Measurements from ENCODE around the gene TMEM186. TPM values are rescaled to one million over a fixed set of nuclear protein-coding genes. Genes with fewer than 3 reads are reported as not detected.
"Not testable (repeated sequence)": the region's sequence is repeated elsewhere in the genome, so short reads cannot be mapped to it uniquely, and the experiment has no call there.

TMEM186 gene
- total RNA-seq, 1 experiment from 2014 or later: 10.3 TPM

GRCh38 chr16:8776129-8776584 lies 21.3 kb downstream of the TMEM186 start:
- DNase-seq (ENCODE audit: low read depth): no peak

- DNase-seq (ENCODE audit: low read depth): no peak
These were observed 22.1 kb downstream of the TMEM186 start for GRCh38 chr16:8775359-8775758.

GRCh38 chr16:8774208-8774607 lies 23.2 kb downstream of the TMEM186 start:
- no peak for DNase-seq (ENCODE audit: low read depth)

- no peak for DNase-seq (ENCODE audit: low read depth)
These were observed 23.9 kb downstream of the TMEM186 start for GRCh38 chr16:8773537-8773936.

GRCh38 chr16:8768692-8769091 lies 28.7 kb downstream of the TMEM186 start:
- DNase-seq (ENCODE audit: low read depth): no peak

- no peak for DNase-seq (ENCODE audit: low read depth)
These were observed 29.2 kb downstream of the TMEM186 start for GRCh38 chr16:8768283-8768682.

- DNase-seq (ENCODE audit: low read depth): no peak
These were observed 30.3 kb downstream of the TMEM186 start for GRCh38 chr16:8767176-8767575.

- DNase-seq (ENCODE audit: low read depth): no peak
These were observed 32.8 kb downstream of the TMEM186 start for GRCh38 chr16:8764525-8765250.

- DNase-seq (ENCODE audit: low read depth): no peak
These were observed 33.5 kb downstream of the TMEM186 start for GRCh38 chr16:8763899-8764298.

- DNase-seq (ENCODE audit: low read depth): no peak
These were observed 34.4 kb downstream of the TMEM186 start for GRCh38 chr16:8763083-8763482.

GRCh38 chr16:8762254-8762653 lies 35.2 kb downstream of the TMEM186 start:
- no peak for DNase-seq (ENCODE audit: low read depth)

- no peak for DNase-seq (ENCODE audit: low read depth)
These were observed 36.4 kb downstream of the TMEM186 start for GRCh38 chr16:8761078-8761477.

- no peak for DNase-seq (ENCODE audit: low read depth)
These were observed 37.4 kb downstream of the TMEM186 start for GRCh38 chr16:8760021-8760420.

- DNase-seq (ENCODE audit: low read depth): no peak
These were observed 39.4 kb downstream of the TMEM186 start for GRCh38 chr16:8758022-8758421.

GRCh38 chr16:8756755-8757154 lies 40.7 kb downstream of the TMEM186 start:
- no peak for DNase-seq (ENCODE audit: low read depth)

- DNase-seq (ENCODE audit: low read depth): no peak
These were observed 43.9 kb downstream of the TMEM186 start for GRCh38 chr16:8753416-8754054.

GRCh38 chr16:8752706-8753105 lies 44.7 kb downstream of the TMEM186 start:
- no peak for DNase-seq (ENCODE audit: low read depth)

GRCh38 chr16:8751481-8752311 lies 45.7 kb downstream of the TMEM186 start:
- peak; percentile 56 for DNase-seq (ENCODE audit: low read depth)

- not testable (repeated sequence) for DNase-seq (ENCODE audit: low read depth)
These were observed 48.5 kb downstream of the TMEM186 start for GRCh38 chr16:8748944-8749343.

All from HT1080 (cell line).